CD14-positive monocyte (primary cell): ENCODE results near the gene SLC16A13. TPM values are rescaled to one million over a fixed set of nuclear protein-coding genes. Genes with fewer than 3 reads are reported as not detected.

ENCODE experiments used
- DNase-seq, 3 donors: peaks; one replicate each; pipeline ENCODE4 v3.0.0-alpha.2; 2011 to 2022
- H2AFZ ChIP-seq: 2 replicates; pipeline ENCODE4 v1.6.0; 2012; ENCODE audit warnings: mild to moderate bottlenecking, low read depth, low read length, inconsistent platforms; ENCODE audit not compliant: insufficient read depth, poor library complexity, severe bottlenecking
- H3K27ac ChIP-seq, 2 donors: 1 replicate in 1 of 2; 2 replicates in 1 of 2; pipeline ENCODE4 v1.5.1; 2012 to 2013; ENCODE audit warnings: low read length in 2 of 2, control low read depth in 1 of 2, inconsistent platforms in 1 of 2, low read depth in 1 of 2, mild to moderate bottlenecking in 1 of 2
- H3K27me3 ChIP-seq, 2 donors: one replicate each; pipeline versions ENCODE4 v1.6.0 to v1.6.1; 2011 to 2013; ENCODE audit warnings: low read length in 2 of 2; ENCODE audit not compliant: control insufficient read depth in 2 of 2, insufficient read depth in 2 of 2
- H3K36me3 ChIP-seq, 2 donors: replicated peaks in 1 of 2; 1 replicate in 1 of 2; 2 replicates in 1 of 2; pipeline versions ENCODE4 v1.5.1 to v1.6.1; 2012 to 2013; ENCODE audit warnings: low read length in 2 of 2, control low read depth in 1 of 2, inconsistent platforms in 1 of 2, mild to moderate bottlenecking in 1 of 2; ENCODE audit not compliant: insufficient read depth in 2 of 2, control insufficient read depth in 1 of 2
- H3K4me1 ChIP-seq, 2 donors: 1 replicate in 1 of 2; 2 replicates in 1 of 2; pipeline versions ENCODE4 v1.5.1 to v1.6.1; 2012 to 2013; ENCODE audit warnings: low read length in 2 of 2, control low read depth in 1 of 2, inconsistent platforms in 1 of 2, mild to moderate bottlenecking in 1 of 2, moderate library complexity in 1 of 2; ENCODE audit not compliant: insufficient read depth in 2 of 2, control insufficient read depth in 1 of 2
- H3K4me2 ChIP-seq: replicated peaks from 2 replicates; pipeline ENCODE3; 2012; ENCODE audit warnings: low read length, moderate library complexity, mild to moderate bottlenecking; ENCODE audit not compliant: poor library complexity, severe bottlenecking; ENCODE audit errors: extremely low read depth
- H3K4me3 ChIP-seq, 3 experiments: fragments of 200-600 bp in 1 of 3; sonication (generic) in 1 of 3; replicated peaks in 1 of 3; 1 replicate in 2 of 3; 2 replicates in 1 of 3; pipeline ENCODE4 v1.5.1; 2011 to 2013; ENCODE audit warnings: low read length in 3 of 3, mild to moderate bottlenecking in 3 of 3, control low read depth in 2 of 3, low read depth in 2 of 3, inconsistent platforms in 1 of 3, moderate library complexity in 1 of 3
- H3K79me2 ChIP-seq: 2 replicates; pipeline ENCODE4 v1.6.0; 2012; ENCODE audit warnings: mild to moderate bottlenecking, control low read depth, inconsistent platforms, low read length, moderate library complexity; ENCODE audit not compliant: insufficient read depth
- H3K9ac ChIP-seq: 2 replicates; pipeline ENCODE4 v1.6.0; 2017; ENCODE audit warnings: low read length, mild to moderate bottlenecking; ENCODE audit not compliant: insufficient read depth, poor library complexity, severe bottlenecking
- H3K9me3 ChIP-seq, 2 donors: replicated peaks in 1 of 2; 1 replicate in 1 of 2; 2 replicates in 1 of 2; pipeline versions ENCODE4 v1.5.1 to v1.6.1; 2012 to 2013; ENCODE audit warnings: low read length in 2 of 2, control low read depth in 1 of 2; ENCODE audit not compliant: control insufficient read depth in 1 of 2, insufficient read depth in 1 of 2
- H4K20me1 ChIP-seq: 2 replicates; pipeline ENCODE4 v1.6.0; 2012; ENCODE audit warnings: mild to moderate bottlenecking, low read length, control low read depth, moderate library complexity; ENCODE audit not compliant: insufficient read depth
- H3K27ac Mint-ChIP-seq, 7 donors: one replicate each; pipeline ENCODE4 v1.8.0; 2020; ENCODE audit warnings: mild to moderate bottlenecking in 7 of 7, mixed read lengths in 7 of 7, moderate library complexity in 6 of 7, inconsistent platforms in 2 of 7
- H3K27me3 Mint-ChIP-seq, 3 donors: one replicate each; pipeline ENCODE4 v1.8.0; 2021 to 2022; ENCODE audit warnings: low read depth in 3 of 3, mild to moderate bottlenecking in 3 of 3, mixed read lengths in 3 of 3, moderate library complexity in 3 of 3, inconsistent platforms in 1 of 3
- H3K36me3 Mint-ChIP-seq, 2 donors: one replicate each; pipeline ENCODE4 v1.8.0; 2020; ENCODE audit warnings: mixed read lengths in 2 of 2, inconsistent platforms in 1 of 2, mild to moderate bottlenecking in 1 of 2
- H3K4me1 Mint-ChIP-seq: one replicate; pipeline ENCODE4 v1.8.0; 2020; ENCODE audit warnings: mild to moderate bottlenecking, mixed read lengths
- H3K4me3 Mint-ChIP-seq, 2 donors: one replicate each; pipeline ENCODE4 v1.8.0; 2020; ENCODE audit warnings: mild to moderate bottlenecking in 2 of 2, mixed read lengths in 2 of 2, moderate library complexity in 1 of 2
- H3K9me3 Mint-ChIP-seq, 7 donors: one replicate each; pipeline ENCODE4 v1.8.0; 2020 to 2022; ENCODE audit warnings: mixed read lengths in 7 of 7, mild to moderate bottlenecking in 6 of 7, moderate library complexity in 6 of 7, inconsistent platforms in 2 of 7
- CTCF ChIP-seq: fragments of 200-600 bp; IDR thresholded peaks from one replicate; pipeline ENCODE4 v1.8.0; 2022; ENCODE audit warnings: antibody characterized with exemption, mild to moderate bottlenecking
- WGBS: methylation state at CpG from one replicate; pipeline ENCODE4 v1.1.5; 2013; ENCODE audit warnings: missing lambda C conversion rate; ENCODE audit not compliant: insufficient coverage; 5-methylcytosine and 5-hydroxymethylcytosine counted together
- intact Hi-C, 2 donors: fragments of 100-400 bp; cut with micrococcal nuclease; formaldehyde crosslinking; loops; one replicate each; pipeline versions ENCODE4 v1.15.0 to v1.15.1; 2023
- polyA plus RNA-seq, 3 donors: library from polyadenylated mRNA; depleted of rRNA in 1 of 3; unstranded in 2 of 3; stranded (reverse) in 1 of 3; fragments of 300-500 nt in 2 of 3; fragments of >200 nt in 1 of 3; fragmentation: Illumina TruSeq in 2 of 3; gene quantifications; 1 replicate in 2 of 3; 2 replicates in 1 of 3; pipeline ENCODE4 v1.2.3, GENCODE V29; 2012 to 2021

SLC16A13 gene
- polyA plus RNA-seq, 3 donors: 0.93 to 3.1 (median 2.2) TPM

GRCh38 chr17:7019839-7020519 lies 15.8 kb upstream of the SLC16A13 start:
- no peak for TF ChIP-seq CTCF
- WGBS: 56% methylated on average over 7 of the region's 16 CpGs
- H3K79me2 ChIP-seq: peaks cover 5% of the 10 kb centered on the region
- no peak for DNase-seq
- H3K4me2 ChIP-seq: no peak overlapping the region
- peaks cover 36 to 58% of the 10 kb centered on the region in 2 donors for H3K4me1 ChIP-seq
- H3K4me1 Mint-ChIP-seq: peaks cover 59% of the 10 kb centered on the region
- peaks cover 17 to 18% of the 10 kb centered on the region in 2 donors for H3K36me3 Mint-ChIP-seq
- no peak overlapping the region for H3K27ac ChIP-seq
- H3K36me3 ChIP-seq: peaks cover 12 to 15% of the 10 kb centered on the region in 2 donors
- intact Hi-C loops: loop anchor here (5.0 kb wide), 1 partner anchor 108 kb away; no protein-coding TSS in a partner anchor
- H3K4me3 ChIP-seq: no peak overlapping the region
- peaks cover 0 to 5% (median 0%) of the 10 kb centered on the region in 7 donors for H3K9me3 Mint-ChIP-seq
- H3K9ac ChIP-seq: no peak overlapping the region
- peaks cover 0 to 3% of the 10 kb centered on the region in 2 donors for H3K9me3 ChIP-seq
- peaks cover 0 to 25% of the 10 kb centered on the region in 2 donors for H3K27me3 ChIP-seq
- H3K27me3 Mint-ChIP-seq: peaks cover 29 to 35% (median 34%) of the 10 kb centered on the region in 3 donors
- peak overlapping the region; percentile 45 to 75 for H3K4me3 Mint-ChIP-seq
- H2AFZ ChIP-seq: no peak overlapping the region
- H3K27ac Mint-ChIP-seq: peak overlapping the region in 1 of 7 donors; percentile 62
- no peaks in the 10 kb centered on the region for H4K20me1 ChIP-seq

- peaks cover 0 to 3% of the 10 kb centered on the region in 2 donors for H3K9me3 ChIP-seq
- no peak overlapping the region for H3K4me3 ChIP-seq
- H3K4me3 Mint-ChIP-seq: peak overlapping the region; percentile 78 to 91
- H3K79me2 ChIP-seq: no peaks in the 10 kb centered on the region
- no peak overlapping the region for H3K27ac ChIP-seq
- H3K36me3 Mint-ChIP-seq: peaks cover 15 to 18% of the 10 kb centered on the region in 2 donors
- no peak for TF ChIP-seq CTCF
- H3K9me3 Mint-ChIP-seq: peaks cover 0 to 6% (median 0%) of the 10 kb centered on the region in 7 donors
- no peak overlapping the region for H3K9ac ChIP-seq
- WGBS: 87% methylated on average over 10 of the region's 11 CpGs
- peaks cover 0 to 25% of the 10 kb centered on the region in 2 donors for H3K27me3 ChIP-seq
- no peak for DNase-seq
- peak overlapping the region; percentile 77 for H3K4me2 ChIP-seq
- peaks cover 25 to 47% of the 10 kb centered on the region in 2 donors for H3K4me1 ChIP-seq
- H3K4me1 Mint-ChIP-seq: peaks cover 48% of the 10 kb centered on the region
- no peak overlapping the region for H2AFZ ChIP-seq
- peaks cover 12 to 15% of the 10 kb centered on the region in 2 donors for H3K36me3 ChIP-seq
- peak overlapping the region in 1 of 7 donors; percentile 55 for H3K27ac Mint-ChIP-seq
- H3K27me3 Mint-ChIP-seq: peaks cover 26 to 36% (median 35%) of the 10 kb centered on the region in 3 donors
- intact Hi-C loops: loop anchor here (5.0 kb wide), 1 partner anchor 109 kb away; no protein-coding TSS in a partner anchor
- H4K20me1 ChIP-seq: no peaks in the 10 kb centered on the region
Observed at GRCh38 chr17:7020894-7021664, 14.7 kb upstream of the SLC16A13 start.
